ENCODE results near the gene PLA1A. TPM values are rescaled to one million over a fixed set of nuclear protein-coding genes. Genes with fewer than 3 reads are reported as not detected.

The PLA1A gene
- total and polyA plus RNA-seq, 10 of the 15 experiments (the other 5 are each of a cell fraction or from before 2014, with no cell fraction given): 2.9 to 106 (median 4.8) TPM

- H2AFZ ChIP-seq (ENCODE audit: control insufficient read depth, low read depth, low read length): no peak within 1 kb of the TSS
- no peaks in the 10 kb centered on the region for H4K20me1 ChIP-seq (ENCODE audit: control insufficient read depth, insufficient read depth)
- H3K4me1 ChIP-seq (ENCODE audit: control insufficient read depth, insufficient read depth, low read length): peaks cover 34% of the 10 kb centered on the region
- DNase-seq (ENCODE audit: low read depth, low spot score) (no peak), FAIRE-seq (no peak), ATAC-seq (no peak)
- no peaks in the 10 kb centered on the region for H3K79me2 ChIP-seq (ENCODE audit: control insufficient read depth, insufficient read depth, low read length)
- no peak within 1 kb of the TSS for H3K4me3 ChIP-seq
- H3K27me3 ChIP-seq (replicated peaks in 1 of 2; ENCODE audit: control insufficient read depth in 2 of 2, insufficient read depth in 2 of 2, low read length in 1 of 2): no peaks in the 10 kb centered on the region
- no peak within 1 kb of the TSS for H3K4me2 ChIP-seq (ENCODE audit: control insufficient read depth, insufficient read depth)
- no peaks in the 10 kb centered on the region; a peak in 1 of 4 replicates for H3K36me3 ChIP-seq (ENCODE audit: control insufficient read depth in 2 of 2, insufficient read depth in 2 of 2, low read length in 1 of 2)
- ChIA-PET POLR2A (interaction anchor here (0.7 to 4.3 kb wide), 4 partner anchors 11 to 162 kb away, joined by 3 to 25 read pairs (median 4); partner anchors contain the start of genes COX17 and TIMMDC1), CTCF (interaction anchor here (1.4 to 9.5 kb wide), 3 partner anchors 13 to 61 kb away, joined by 7 to 71 read pairs (median 8); partner anchors contain the start of gene PLA1A), SMC1A (ENCODE audit: uncharacterized antibody, unreplicated experiment) (interaction anchor here (0.9 to 1.6 kb wide), 8 partner anchors 10 to 72 kb away, joined by 3 to 9 read pairs (median 4); no protein-coding TSS in a partner anchor), RAD21 (ENCODE audit: unreplicated experiment) (interaction anchor here (0.6 to 5.4 kb wide), 5 partner anchors 14 to 60 kb away, joined by 3 to 44 read pairs (median 4); partner anchors contain the start of gene COX17)
- TF ChIP-seq HCFC1 (IDR thresholded peaks at IDR 0.05; ENCODE audit: low read length) (no peak), SMAD1 (IDR thresholded peaks at IDR 0.05; ENCODE audit: low read depth, partially characterized antibody) (no peak)
- no peaks in the 10 kb centered on the region for H3K9me3 ChIP-seq (replicated peaks; ENCODE audit: control insufficient read depth, insufficient read depth, low read length)
- H3K9ac ChIP-seq (ENCODE audit: control insufficient read depth, insufficient read depth, low read length): no peak within 1 kb of the TSS
- in situ Hi-C loops (cut with MboI): no loop called here
- WGBS (ENCODE audit: insufficient coverage, insufficient replicate concordance, low lambda C conversion rate, missing lambda C conversion rate): 92% methylated on average over 8 of the region's 9 CpGs
- intact Hi-C loops (cut with micrococcal nuclease; ENCODE audit: unreplicated experiment): no loop called here
- H3K27ac ChIP-seq (ENCODE audit: control insufficient read depth, insufficient read depth): 0 out of 2 replicates have a peak within 1 kb of the TSS, but pooled peaks have one; percentile 15
- BruUV-seq (replicated peaks): no TSS peak
These were observed 63.1 kb downstream of the PLA1A start, which contains the start of gene POPDC2 for GRCh38 chr3:119660474-119661440. Gene POPDC2, minus strand, starts transcription at chr3:119660589. Its CDS starts 166 bp downstream, at chr3:119660423.

Data from GM12878 (cell line).